Stimulated activated CD8-positive, alpha-beta memory T cell treated with anti-CD3 and anti-CD28 coated beads, Interleukin-12 subunit alpha, Interleukin-12 subunit beta, amount 100 ng/mL, for 1 hour (primary cell): ENCODE data around the gene GLTPD2.

Experiments
- DNase-seq: peaks from one replicate; pipeline ENCODE4 v3.0.0-alpha.2; 2020; ENCODE audit warnings: low read depth

Gene GLTPD2

GRCh38 chr17:4788807-4789700 is at the start of gene GLTPD2:
Gene GLTPD2, plus strand, starts transcription at chr17:4788964. Its CDS starts 48 bp downstream, at chr17:4789012.
- no peak for DNase-seq

GRCh38 chr17:4739122-4740024 is 49.4 kb upstream of the GLTPD2 start, which contains the start of the genes CXCL16 and ZMYND15:
Gene CXCL16, minus strand, starts transcription at chr17:4739928. Its CDS starts 589 bp downstream, at chr17:4739339.
Gene ZMYND15, plus strand, starts transcription at chr17:4739833. Its CDS starts 716 bp downstream, at chr17:4740549.
- peak; percentile 42 for DNase-seq

- DNase-seq = no peak
These were observed 48.8 kb upstream of the GLTPD2 start for GRCh38 chr17:4740025-4740351.

GRCh38 chr17:4740584-4740983 is 48.2 kb upstream of the GLTPD2 start:
- no peak for DNase-seq

GRCh38 chr17:4741544-4741943 is 47.2 kb upstream of the GLTPD2 start:
- no peak for DNase-seq

GRCh38 chr17:4742133-4742532 is 46.6 kb upstream of the GLTPD2 start:
- DNase-seq = no peak

- DNase-seq = no peak
These were observed 46.1 kb upstream of the GLTPD2 start for GRCh38 chr17:4742629-4743028.

- no peak for DNase-seq
These were observed 45.5 kb upstream of the GLTPD2 start for GRCh38 chr17:4743216-4743615.

- DNase-seq = no peak
These were observed 44.9 kb upstream of the GLTPD2 start for GRCh38 chr17:4743898-4744297.

GRCh38 chr17:4744999-4745969 is 43.5 kb upstream of the GLTPD2 start:
- DNase-seq = no peak

GRCh38 chr17:4747847-4748246 is 40.9 kb upstream of the GLTPD2 start:
- DNase-seq = no peak

GRCh38 chr17:4748686-4749085 is 40.1 kb upstream of the GLTPD2 start:
- DNase-seq = no peak

GRCh38 chr17:4750606-4751005 is 38.2 kb upstream of the GLTPD2 start:
- DNase-seq = no peak

GRCh38 chr17:4751932-4752331 is 36.8 kb upstream of the GLTPD2 start:
- DNase-seq = no peak

GRCh38 chr17:4753392-4753791 is 35.4 kb upstream of the GLTPD2 start:
- DNase-seq = no peak

- DNase-seq = no peak
These were observed 29.0 kb upstream of the GLTPD2 start for GRCh38 chr17:4759776-4760236.

GRCh38 chr17:4764595-4764994 is 24.2 kb upstream of the GLTPD2 start:
- no peak for DNase-seq

GRCh38 chr17:4766201-4766600 is 22.6 kb upstream of the GLTPD2 start:
- DNase-seq = no peak

- no peak for DNase-seq
These were observed 22.0 kb upstream of the GLTPD2 start for GRCh38 chr17:4766723-4767122.

GRCh38 chr17:4768298-4768697 is 20.5 kb upstream of the GLTPD2 start:
- DNase-seq = no peak

- DNase-seq = no peak
These were observed 19.1 kb upstream of the GLTPD2 start for GRCh38 chr17:4769628-4770027.
